Measurements from ENCODE around the gene SCAND1. TPM values are rescaled to one million over a fixed set of nuclear protein-coding genes. Genes with fewer than 3 reads are reported as not detected.

Gene SCAND1
- total RNA-seq, 1 donor from 2014 or later = 51.9 TPM

DNA sequence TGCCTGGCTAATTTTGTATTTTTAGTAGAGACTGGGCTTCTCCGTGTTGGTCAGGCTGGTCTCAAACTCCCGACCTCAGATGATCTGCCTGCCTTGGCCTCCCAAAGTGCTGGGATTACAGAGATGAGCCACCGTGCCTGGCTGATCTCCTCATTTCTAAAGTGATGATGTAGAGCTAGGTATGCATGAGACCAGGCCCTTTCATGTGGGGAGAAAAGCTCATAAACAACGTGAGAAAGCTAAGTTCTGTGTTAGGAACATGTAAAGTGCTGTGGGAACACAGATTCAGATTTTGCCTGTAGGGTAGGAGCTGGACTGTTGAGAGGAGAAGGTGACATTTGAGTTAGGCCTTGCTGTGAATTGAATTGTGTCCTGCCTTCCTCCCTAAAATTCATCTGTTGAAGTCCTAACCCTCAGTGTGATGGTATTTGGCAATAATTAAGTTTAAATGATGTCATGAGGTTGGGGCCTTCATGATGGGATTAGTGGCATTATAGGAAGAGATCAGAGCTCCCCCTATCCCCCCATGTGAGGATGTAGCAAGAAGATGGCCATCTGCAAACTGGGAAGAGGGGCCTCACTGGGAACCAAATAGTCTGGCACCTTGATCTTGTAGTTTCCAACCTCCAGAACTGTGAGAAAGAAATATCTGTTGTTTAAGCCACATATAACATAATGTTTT is 49.2 kb downstream of the SCAND1 start:
- no peak overlapping the region for H3K4me3 ChIP-seq
- intact Hi-C loops (cut with DNase I) = no loop called here
- no peak overlapping the region for H3K27ac ChIP-seq
- TF ChIP-seq, protein P1, sequence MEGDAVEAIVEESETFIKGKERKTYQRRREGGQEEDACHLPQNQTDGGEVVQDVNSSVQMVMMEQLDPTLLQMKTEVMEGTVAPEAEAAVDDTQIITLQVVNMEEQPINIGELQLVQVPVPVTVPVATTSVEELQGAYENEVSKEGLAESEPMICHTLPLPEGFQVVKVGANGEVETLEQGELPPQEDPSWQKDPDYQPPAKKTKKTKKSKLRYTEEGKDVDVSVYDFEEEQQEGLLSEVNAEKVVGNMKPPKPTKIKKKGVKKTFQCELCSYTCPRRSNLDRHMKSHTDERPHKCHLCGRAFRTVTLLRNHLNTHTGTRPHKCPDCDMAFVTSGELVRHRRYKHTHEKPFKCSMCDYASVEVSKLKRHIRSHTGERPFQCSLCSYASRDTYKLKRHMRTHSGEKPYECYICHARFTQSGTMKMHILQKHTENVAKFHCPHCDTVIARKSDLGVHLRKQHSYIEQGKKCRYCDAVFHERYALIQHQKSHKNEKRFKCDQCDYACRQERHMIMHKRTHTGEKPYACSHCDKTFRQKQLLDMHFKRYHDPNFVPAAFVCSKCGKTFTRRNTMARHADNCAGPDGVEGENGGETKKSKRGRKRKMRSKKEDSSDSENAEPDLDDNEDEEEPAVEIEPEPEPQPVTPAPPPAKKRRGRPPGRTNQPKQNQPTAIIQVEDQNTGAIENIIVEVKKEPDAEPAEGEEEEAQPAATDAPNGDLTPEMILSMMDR (IDR thresholded peaks at IDR 0.05) = no peak
- DNase-seq = no peak
- no peak for ATAC-seq
- H3K9me3 ChIP-seq = no peaks in the 10 kb centered on the region
- no peaks in the 10 kb centered on the region for H3K4me1 ChIP-seq
- H3K27me3 ChIP-seq (ENCODE audit: low read depth) = no peaks in the 10 kb centered on the region
- peaks cover 34% of the 10 kb centered on the region for H3K36me3 ChIP-seq

DNA sequence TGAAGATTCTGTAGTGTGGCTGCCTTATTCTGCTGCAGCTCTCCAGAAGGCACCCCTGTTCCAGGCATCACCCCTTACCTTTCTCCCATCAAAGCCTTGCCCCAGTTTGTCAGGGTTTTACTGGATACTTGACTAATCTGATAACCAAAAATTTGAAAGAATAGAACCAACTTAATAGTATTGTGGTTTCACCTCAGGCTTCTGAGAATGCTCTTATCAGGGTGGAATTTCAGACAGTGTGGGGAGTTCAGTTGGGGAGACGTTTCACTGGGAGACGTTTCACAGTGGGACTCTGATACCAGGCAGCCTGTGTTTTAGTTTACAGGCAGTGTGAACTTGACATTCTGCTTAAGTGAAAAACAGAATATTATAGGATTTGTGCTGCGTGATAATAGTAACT is 50.5 kb downstream of the SCAND1 start:
- no peaks in the 10 kb centered on the region for H3K9me3 ChIP-seq
- TF ChIP-seq, protein P1 (IDR thresholded peaks at IDR 0.05) = no peak

More for the DNA sequence above, 50.5 kb downstream of the SCAND1 start:
- intact Hi-C loops (cut with DNase I) = no loop called here
- no peak overlapping the region for H3K27ac ChIP-seq
- H3K27me3 ChIP-seq (ENCODE audit: low read depth) = no peaks in the 10 kb centered on the region
- H3K4me3 ChIP-seq = no peak overlapping the region
- ATAC-seq = no peak
- H3K36me3 ChIP-seq = peaks cover 44% of the 10 kb centered on the region
- no peaks in the 10 kb centered on the region for H3K4me1 ChIP-seq
- no peak for DNase-seq

Other genes with a start within 250 kb of the SCAND1 start
- 299 TPM for gene RBM39, start 212.2 kb downstream of the SCAND1 start, total RNA-seq
- 47.9 TPM for gene PHF20, start 182.5 kb downstream of the SCAND1 start, total RNA-seq
- gene CNBD2, start 14.1 kb upstream of the SCAND1 start, total RNA-seq = 4.3 TPM
- 68.9 TPM for gene EPB41L1, start 200.2 kb upstream of the SCAND1 start, total RNA-seq